ENCODE measurements around the gene RAP1GAP. TPM values are rescaled to one million over a fixed set of nuclear protein-coding genes. Genes with fewer than 3 reads are reported as not detected.

RAP1GAP gene
- total and polyA plus RNA-seq, 4 donors, result 8.6 to 23.1 (median 11.3) TPM

DNA sequence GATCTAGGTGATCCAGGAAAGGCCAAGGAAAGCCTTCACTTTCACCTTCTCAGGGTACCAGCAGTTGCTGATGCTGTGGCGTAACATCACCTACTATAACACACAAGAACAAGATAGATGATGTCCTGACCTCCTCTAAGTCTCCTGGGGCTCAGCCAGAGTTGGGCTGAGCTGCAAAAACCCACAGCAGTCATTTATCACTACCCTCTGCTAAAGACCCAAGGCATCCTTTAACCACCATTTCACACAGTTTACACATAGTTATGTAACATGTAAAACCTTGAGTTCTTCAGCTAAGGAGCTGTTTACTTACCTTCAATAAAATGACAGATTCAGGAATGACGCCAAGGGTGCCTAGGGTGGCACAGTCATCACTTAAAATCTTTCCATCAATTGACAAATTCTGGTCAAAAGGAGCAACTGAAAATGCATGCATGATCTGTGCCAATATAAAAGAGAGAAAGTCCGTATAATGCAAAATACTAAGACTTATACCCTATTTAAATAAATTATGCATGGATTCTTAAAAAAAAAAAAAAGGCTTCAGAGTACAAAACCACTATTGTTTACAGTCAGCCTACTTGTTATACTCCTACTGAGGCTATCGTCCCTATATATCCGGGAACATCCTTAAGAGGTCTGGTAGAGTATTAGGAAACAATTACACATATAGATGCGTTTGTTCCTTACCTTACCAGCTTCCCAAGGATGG is 20.7 kb upstream of the RAP1GAP start:
- Histone ChIP-seq H3K9ac (ENCODE audit: low read depth in 1 of 2, low read length in 2 of 2) (no peak overlapping the region), H3K9me3 (ENCODE audit: control insufficient read depth in 4 of 4, low read length in 3 of 4) (no peaks in the 10 kb centered on the region), H3K27me3 (ENCODE audit: control insufficient read depth in 4 of 4, insufficient read depth in 4 of 4, low read length in 3 of 4) (no peaks in the 10 kb centered on the region), H3K4me3 (ENCODE audit: low read depth in 1 of 3, low read length in 3 of 3) (no peak overlapping the region), H3K36me3 (ENCODE audit: control insufficient read depth in 4 of 4, insufficient read depth in 3 of 4, low read depth in 1 of 4, low read length in 3 of 4) (peaks cover 5 to 44% (median 43%) of the 10 kb centered on the region in 4 donors), H3K4me1 (ENCODE audit: control insufficient read depth in 4 of 4, insufficient read depth in 4 of 4, low read length in 3 of 4) (no peaks in the 10 kb centered on the region), H3K27ac (ENCODE audit: low read depth in 1 of 2, low read length in 2 of 2) (no peak overlapping the region)
- no peak for DNase-seq (ENCODE audit: low spot score)
- TF ChIP-seq GABPA (IDR thresholded peaks at IDR 0.05 in 1 of 2, conservative IDR thresholded peaks at IDR 0.05 in 1 of 2) (no peak), HNF4G (IDR thresholded peaks at IDR 0.05) (no peak), FOXA2 (IDR thresholded peaks at IDR 0.05) (no peak), RAD21 (IDR thresholded peaks at IDR 0.05) (no peak), YY1 (IDR thresholded peaks at IDR 0.05) (no peak), FOXA1 (IDR thresholded peaks at IDR 0.05) (no peak)
- TF ChIP-seq, protein P1, sequence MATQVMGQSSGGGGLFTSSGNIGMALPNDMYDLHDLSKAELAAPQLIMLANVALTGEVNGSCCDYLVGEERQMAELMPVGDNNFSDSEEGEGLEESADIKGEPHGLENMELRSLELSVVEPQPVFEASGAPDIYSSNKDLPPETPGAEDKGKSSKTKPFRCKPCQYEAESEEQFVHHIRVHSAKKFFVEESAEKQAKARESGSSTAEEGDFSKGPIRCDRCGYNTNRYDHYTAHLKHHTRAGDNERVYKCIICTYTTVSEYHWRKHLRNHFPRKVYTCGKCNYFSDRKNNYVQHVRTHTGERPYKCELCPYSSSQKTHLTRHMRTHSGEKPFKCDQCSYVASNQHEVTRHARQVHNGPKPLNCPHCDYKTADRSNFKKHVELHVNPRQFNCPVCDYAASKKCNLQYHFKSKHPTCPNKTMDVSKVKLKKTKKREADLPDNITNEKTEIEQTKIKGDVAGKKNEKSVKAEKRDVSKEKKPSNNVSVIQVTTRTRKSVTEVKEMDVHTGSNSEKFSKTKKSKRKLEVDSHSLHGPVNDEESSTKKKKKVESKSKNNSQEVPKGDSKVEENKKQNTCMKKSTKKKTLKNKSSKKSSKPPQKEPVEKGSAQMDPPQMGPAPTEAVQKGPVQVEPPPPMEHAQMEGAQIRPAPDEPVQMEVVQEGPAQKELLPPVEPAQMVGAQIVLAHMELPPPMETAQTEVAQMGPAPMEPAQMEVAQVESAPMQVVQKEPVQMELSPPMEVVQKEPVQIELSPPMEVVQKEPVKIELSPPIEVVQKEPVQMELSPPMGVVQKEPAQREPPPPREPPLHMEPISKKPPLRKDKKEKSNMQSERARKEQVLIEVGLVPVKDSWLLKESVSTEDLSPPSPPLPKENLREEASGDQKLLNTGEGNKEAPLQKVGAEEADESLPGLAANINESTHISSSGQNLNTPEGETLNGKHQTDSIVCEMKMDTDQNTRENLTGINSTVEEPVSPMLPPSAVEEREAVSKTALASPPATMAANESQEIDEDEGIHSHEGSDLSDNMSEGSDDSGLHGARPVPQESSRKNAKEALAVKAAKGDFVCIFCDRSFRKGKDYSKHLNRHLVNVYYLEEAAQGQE (IDR thresholded peaks at IDR 0.05), result no peak
- TF ChIP-seq, protein P2, sequence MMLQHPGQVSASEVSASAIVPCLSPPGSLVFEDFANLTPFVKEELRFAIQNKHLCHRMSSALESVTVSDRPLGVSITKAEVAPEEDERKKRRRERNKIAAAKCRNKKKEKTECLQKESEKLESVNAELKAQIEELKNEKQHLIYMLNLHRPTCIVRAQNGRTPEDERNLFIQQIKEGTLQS (IDR thresholded peaks at IDR 0.05), result no peak
- WGBS, result 96% methylated on average over 6 of the region's 6 CpGs

DNA sequence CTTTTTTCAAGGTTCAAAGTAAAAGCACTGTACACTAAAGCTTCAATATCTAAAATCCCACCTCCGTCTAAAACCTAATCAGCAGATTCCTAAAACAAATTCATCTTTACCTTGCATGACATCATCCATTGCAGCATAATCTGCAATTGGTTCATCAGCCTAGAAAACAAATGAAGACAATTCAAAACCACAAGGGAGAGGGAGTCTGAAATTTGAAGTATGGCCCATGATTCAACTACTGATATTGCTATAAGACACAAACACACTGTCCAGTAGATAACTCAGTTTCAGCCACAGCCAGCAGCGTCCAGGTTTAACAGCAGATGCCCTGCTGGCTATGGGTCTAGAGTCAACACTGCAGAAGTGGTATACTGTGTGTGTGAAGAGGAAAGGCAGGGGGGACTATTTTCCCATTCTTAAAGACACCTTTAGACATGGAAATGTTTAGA is 17.9 kb upstream of the RAP1GAP start:
- TF ChIP-seq, protein P3, sequence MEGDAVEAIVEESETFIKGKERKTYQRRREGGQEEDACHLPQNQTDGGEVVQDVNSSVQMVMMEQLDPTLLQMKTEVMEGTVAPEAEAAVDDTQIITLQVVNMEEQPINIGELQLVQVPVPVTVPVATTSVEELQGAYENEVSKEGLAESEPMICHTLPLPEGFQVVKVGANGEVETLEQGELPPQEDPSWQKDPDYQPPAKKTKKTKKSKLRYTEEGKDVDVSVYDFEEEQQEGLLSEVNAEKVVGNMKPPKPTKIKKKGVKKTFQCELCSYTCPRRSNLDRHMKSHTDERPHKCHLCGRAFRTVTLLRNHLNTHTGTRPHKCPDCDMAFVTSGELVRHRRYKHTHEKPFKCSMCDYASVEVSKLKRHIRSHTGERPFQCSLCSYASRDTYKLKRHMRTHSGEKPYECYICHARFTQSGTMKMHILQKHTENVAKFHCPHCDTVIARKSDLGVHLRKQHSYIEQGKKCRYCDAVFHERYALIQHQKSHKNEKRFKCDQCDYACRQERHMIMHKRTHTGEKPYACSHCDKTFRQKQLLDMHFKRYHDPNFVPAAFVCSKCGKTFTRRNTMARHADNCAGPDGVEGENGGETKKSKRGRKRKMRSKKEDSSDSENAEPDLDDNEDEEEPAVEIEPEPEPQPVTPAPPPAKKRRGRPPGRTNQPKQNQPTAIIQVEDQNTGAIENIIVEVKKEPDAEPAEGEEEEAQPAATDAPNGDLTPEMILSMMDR (IDR thresholded peaks at IDR 0.05; ENCODE audit: low read depth, low read length, missing input control), result no peak
- TF ChIP-seq TAF1 (conservative IDR thresholded peaks at IDR 0.05) (no peak), FOXA1 (IDR thresholded peaks at IDR 0.05) (no peak), GABPA (IDR thresholded peaks at IDR 0.05 in 1 of 2, conservative IDR thresholded peaks at IDR 0.05 in 1 of 2) (no peak), EGR1 (IDR thresholded peaks at IDR 0.05; ENCODE audit: low read depth in 2 of 2) (no peak), JUND (IDR thresholded peaks at IDR 0.05) (no peak), YY1 (IDR thresholded peaks at IDR 0.05) (no peak), RXRA (IDR thresholded peaks at IDR 0.05) (no peak), RAD21 (IDR thresholded peaks at IDR 0.05) (no peak)
- TF ChIP-seq, protein P4, sequence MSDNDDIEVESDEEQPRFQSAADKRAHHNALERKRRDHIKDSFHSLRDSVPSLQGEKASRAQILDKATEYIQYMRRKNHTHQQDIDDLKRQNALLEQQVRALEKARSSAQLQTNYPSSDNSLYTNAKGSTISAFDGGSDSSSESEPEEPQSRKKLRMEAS (IDR thresholded peaks at IDR 0.05), result no peak
- TF ChIP-seq, protein P1 (IDR thresholded peaks at IDR 0.05), result no peak
- TF ChIP-seq, protein P2 (IDR thresholded peaks at IDR 0.05), result no peak
- Histone ChIP-seq H3K4me1 (ENCODE audit: control insufficient read depth in 4 of 4, insufficient read depth in 4 of 4, low read length in 3 of 4) (no peaks in the 10 kb centered on the region), H3K9me3 (ENCODE audit: control insufficient read depth in 4 of 4, low read length in 3 of 4) (no peaks in the 10 kb centered on the region), H3K36me3 (ENCODE audit: control insufficient read depth in 4 of 4, insufficient read depth in 3 of 4, low read depth in 1 of 4, low read length in 3 of 4) (peaks cover 0 to 32% (median 29%) of the 10 kb centered on the region in 4 donors), H3K4me3 (ENCODE audit: low read depth in 1 of 3, low read length in 3 of 3) (no peak overlapping the region), H3K27me3 (ENCODE audit: control insufficient read depth in 4 of 4, insufficient read depth in 4 of 4, low read length in 3 of 4) (no peaks in the 10 kb centered on the region), H3K27ac (ENCODE audit: low read depth in 1 of 2, low read length in 2 of 2) (no peak overlapping the region), H3K9ac (ENCODE audit: low read depth in 1 of 2, low read length in 2 of 2) (no peak overlapping the region)
- no peak for DNase-seq (ENCODE audit: low spot score)
- WGBS, result 94% methylated on average over 2 of the region's 2 CpGs

All from liver (tissue), 9 donors.